ENCODE results near the gene MYMX.

GRCh38 chr6:44211284-44211683 is 5.4 kb upstream of the MYMX start:
- TF ChIP-seq, protein P1, sequence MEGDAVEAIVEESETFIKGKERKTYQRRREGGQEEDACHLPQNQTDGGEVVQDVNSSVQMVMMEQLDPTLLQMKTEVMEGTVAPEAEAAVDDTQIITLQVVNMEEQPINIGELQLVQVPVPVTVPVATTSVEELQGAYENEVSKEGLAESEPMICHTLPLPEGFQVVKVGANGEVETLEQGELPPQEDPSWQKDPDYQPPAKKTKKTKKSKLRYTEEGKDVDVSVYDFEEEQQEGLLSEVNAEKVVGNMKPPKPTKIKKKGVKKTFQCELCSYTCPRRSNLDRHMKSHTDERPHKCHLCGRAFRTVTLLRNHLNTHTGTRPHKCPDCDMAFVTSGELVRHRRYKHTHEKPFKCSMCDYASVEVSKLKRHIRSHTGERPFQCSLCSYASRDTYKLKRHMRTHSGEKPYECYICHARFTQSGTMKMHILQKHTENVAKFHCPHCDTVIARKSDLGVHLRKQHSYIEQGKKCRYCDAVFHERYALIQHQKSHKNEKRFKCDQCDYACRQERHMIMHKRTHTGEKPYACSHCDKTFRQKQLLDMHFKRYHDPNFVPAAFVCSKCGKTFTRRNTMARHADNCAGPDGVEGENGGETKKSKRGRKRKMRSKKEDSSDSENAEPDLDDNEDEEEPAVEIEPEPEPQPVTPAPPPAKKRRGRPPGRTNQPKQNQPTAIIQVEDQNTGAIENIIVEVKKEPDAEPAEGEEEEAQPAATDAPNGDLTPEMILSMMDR (IDR thresholded peaks at IDR 0.05), result no peak
- TF ChIP-seq EHMT2 (IDR thresholded peaks at IDR 0.05; ENCODE audit: low read depth) (no peak), CHD2 (IDR thresholded peaks at IDR 0.05; ENCODE audit: low read length, partially characterized antibody) (no peak), POLR2A (IDR thresholded peaks at IDR 0.05; ENCODE audit: low read length) (no peak), NFE2L2 (conservative IDR thresholded peaks at IDR 0.05; ENCODE audit: low read length) (no peak), JUNB (IDR thresholded peaks at IDR 0.05) (no peak), RCOR1 (IDR thresholded peaks at IDR 0.05; ENCODE audit: low read depth, low read length) (no peak), RFX5 (IDR thresholded peaks at IDR 0.05) (no peak), HES2 (IDR thresholded peaks at IDR 0.05) (no peak), RAD21 (conservative IDR thresholded peaks at IDR 0.05 in 1 of 2, IDR thresholded peaks at IDR 0.05 in 1 of 2) (no peak), SMC3 (IDR thresholded peaks at IDR 0.05) (no peak), EP300 (IDR thresholded peaks at IDR 0.05) (no peak), SREBF2 (IDR thresholded peaks at IDR 0.05) (no peak)
- TF ChIP-seq, protein P2, sequence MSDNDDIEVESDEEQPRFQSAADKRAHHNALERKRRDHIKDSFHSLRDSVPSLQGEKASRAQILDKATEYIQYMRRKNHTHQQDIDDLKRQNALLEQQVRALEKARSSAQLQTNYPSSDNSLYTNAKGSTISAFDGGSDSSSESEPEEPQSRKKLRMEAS (IDR thresholded peaks at IDR 0.05), result no peak

Data from A549 (cell line).